ENCODE measurements around the gene KHK.
A peak's percentile ranks its signal among the peaks of the same experiment; 100 is the strongest.
"Not testable (repeated sequence)": the region's sequence is repeated elsewhere in the genome, so short reads cannot be mapped to it uniquely, and the experiment has no call there.

KHK gene

DNA sequence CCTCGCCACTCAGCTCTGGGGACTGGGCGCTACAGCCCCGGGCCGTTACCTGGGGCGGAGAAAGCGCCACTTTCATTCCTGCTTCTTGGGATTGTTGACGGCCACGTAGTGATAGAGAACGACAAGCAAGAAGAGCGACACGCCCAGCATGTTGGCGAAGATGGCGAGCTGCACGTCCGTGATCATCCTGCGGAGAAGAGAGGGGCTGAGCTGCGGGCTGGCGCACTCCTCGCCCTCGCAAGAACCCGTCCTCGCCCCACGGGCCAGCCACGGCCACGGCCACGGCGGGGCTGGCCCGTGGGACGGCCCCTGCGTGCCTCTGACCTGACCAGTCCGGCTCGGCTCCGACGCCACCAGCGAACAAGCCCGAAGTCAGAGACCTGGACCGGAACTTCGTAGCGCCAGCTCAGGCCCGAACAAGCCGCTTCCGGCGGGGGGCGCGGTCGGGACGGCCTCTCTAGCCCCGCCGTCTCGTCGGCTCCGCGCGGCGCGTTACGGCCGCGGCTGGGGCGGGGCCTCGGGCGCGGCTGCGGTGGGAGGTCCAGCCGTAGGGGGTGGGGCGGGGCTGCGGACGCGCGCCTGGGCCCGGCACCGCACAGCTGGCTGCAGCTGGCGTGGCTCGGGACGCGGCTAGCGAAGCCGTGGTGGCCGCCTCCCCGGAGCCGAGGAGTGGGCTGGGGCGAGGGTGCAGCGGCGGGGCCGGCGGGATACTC is 15.1 kb upstream of the KHK start, which contains the start of gene OST4:
TSS of gene OST4 (minus strand) at position 378 of the 713 bp plus-strand sequence.
- Mint-ChIP-seq H3K9me3 (no peaks in the 10 kb centered on the region), H3K36me3 (peaks cover 36% of the 10 kb centered on the region), H3K27ac (peak within 1 kb of the TSS; percentile 98), H3K27me3 (peaks cover 4% of the 10 kb centered on the region), H3K4me1 (peaks cover 74% of the 10 kb centered on the region), H3K4me3 (peak within 1 kb of the TSS; percentile 99)
- DNase-seq: peak; percentile 93
- CTCF ChIA-PET: interaction anchor here (1.0 to 1.6 kb wide), 3 partner anchors 10 to 110 kb away, joined by 3 to 6 read pairs (median 5); partner anchors contain the start of gene AGBL5

- Mint-ChIP-seq H3K27me3 (peaks cover 8% of the 10 kb centered on the region), H3K27ac (peak overlapping the region; percentile 85), H3K9me3 (no peaks in the 10 kb centered on the region), H3K4me1 (peaks cover 80% of the 10 kb centered on the region), H3K4me3 (peak overlapping the region; percentile 78), H3K36me3 (peaks cover 36% of the 10 kb centered on the region)
- CTCF ChIA-PET: interaction anchor here (1.1 to 1.6 kb wide), 3 partner anchors 9 to 21 kb away, joined by 4 to 6 read pairs (median 5); partner anchors contain the start of gene AGBL5
- DNase-seq: no peak
Measured at GRCh38 chr2:27071990-27072830, 14.4 kb upstream of the KHK start.

GRCh38 chr2:27072920-27073319 is 13.7 kb upstream of the KHK start:
- CTCF ChIA-PET: interaction anchor here (1.1 kb wide), 1 partner anchor 8 kb away, joined by 4 read pairs; no protein-coding TSS in a partner anchor
- H3K36me3 Mint-ChIP-seq: peaks cover 31% of the 10 kb centered on the region
- no peaks in the 10 kb centered on the region for H3K9me3 Mint-ChIP-seq
- DNase-seq: no peak
- H3K4me3 Mint-ChIP-seq: peak overlapping the region; percentile 78
- H3K27me3 Mint-ChIP-seq: peaks cover 12% of the 10 kb centered on the region
- H3K27ac Mint-ChIP-seq: peak overlapping the region; percentile 47
- H3K4me1 Mint-ChIP-seq: peaks cover 78% of the 10 kb centered on the region

GRCh38 chr2:27073782-27074181 is 12.8 kb upstream of the KHK start:
- peak overlapping the region; percentile 3 for H3K27ac Mint-ChIP-seq
- DNase-seq: no peak
- CTCF ChIA-PET: interaction anchor here (1.4 to 1.8 kb wide), 2 partner anchors 10 to 12 kb away, joined by 4 to 5 read pairs; no protein-coding TSS in a partner anchor
- peaks cover 70% of the 10 kb centered on the region for H3K4me1 Mint-ChIP-seq
- peaks cover 22% of the 10 kb centered on the region for H3K36me3 Mint-ChIP-seq
- H3K4me3 Mint-ChIP-seq: no peak overlapping the region
- peaks cover 12% of the 10 kb centered on the region for H3K27me3 Mint-ChIP-seq
- no peaks in the 10 kb centered on the region for H3K9me3 Mint-ChIP-seq

- DNase-seq: peak; percentile 69
- Mint-ChIP-seq H3K36me3 (peaks cover 10% of the 10 kb centered on the region), H3K27me3 (peaks cover 12% of the 10 kb centered on the region), H3K27ac (peak overlapping the region; percentile 90), H3K4me1 (peaks cover 58% of the 10 kb centered on the region), H3K4me3 (no peak overlapping the region), H3K9me3 (no peaks in the 10 kb centered on the region)
- CTCF ChIA-PET: interaction anchor here (1.4 to 1.8 kb wide), 2 partner anchors 9 to 11 kb away, joined by 4 to 5 read pairs; no protein-coding TSS in a partner anchor
Measured at GRCh38 chr2:27074738-27075565, 11.6 kb upstream of the KHK start.

- H3K36me3 Mint-ChIP-seq, CTCF ChIA-PET, H3K4me3 Mint-ChIP-seq, H3K9me3 Mint-ChIP-seq: not testable (repeated sequence)
- Mint-ChIP-seq H3K27me3 (peaks cover 12% of the 10 kb centered on the region), H3K27ac (peak overlapping the region; percentile 90), H3K4me1 (peaks cover 58% of the 10 kb centered on the region)
- peak; percentile 40 for DNase-seq
Measured at GRCh38 chr2:27075566-27075871, 11.1 kb upstream of the KHK start.

- no peak for DNase-seq
- H3K27me3 Mint-ChIP-seq: peaks cover 12% of the 10 kb centered on the region
- no peaks in the 10 kb centered on the region for H3K9me3 Mint-ChIP-seq
- peak overlapping the region; percentile 13 for H3K27ac Mint-ChIP-seq
- peaks cover 2% of the 10 kb centered on the region for H3K36me3 Mint-ChIP-seq
- H3K4me1 Mint-ChIP-seq: peaks cover 60% of the 10 kb centered on the region
- CTCF ChIA-PET: no interaction called here
- no peak overlapping the region for H3K4me3 Mint-ChIP-seq
Measured at GRCh38 chr2:27076323-27076722, 10.2 kb upstream of the KHK start.

DNA sequence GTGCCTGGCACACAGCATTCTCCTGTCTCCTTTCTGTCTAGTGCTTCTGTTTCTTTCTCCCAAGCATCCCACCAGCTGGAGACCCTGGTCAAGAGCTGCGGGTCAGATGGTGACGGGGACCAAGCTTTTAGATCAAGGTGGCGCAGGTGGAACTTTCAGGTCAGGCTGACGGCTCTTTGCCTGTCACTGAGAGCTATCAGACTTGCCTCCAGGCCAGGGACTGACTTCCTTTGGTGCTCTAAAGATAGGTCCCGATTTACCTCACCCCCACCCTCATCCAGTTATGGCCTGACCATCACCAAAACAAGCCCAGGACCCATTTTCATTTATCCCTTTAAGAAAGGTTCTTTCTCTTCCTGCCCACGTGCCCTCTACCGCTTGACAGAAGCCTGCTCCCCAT is 9.3 kb upstream of the KHK start:
- H3K36me3 Mint-ChIP-seq: peaks cover 2% of the 10 kb centered on the region
- no peak overlapping the region for H3K4me3 Mint-ChIP-seq
- H3K9me3 Mint-ChIP-seq: no peaks in the 10 kb centered on the region
- H3K27ac Mint-ChIP-seq: peak overlapping the region; percentile 2
- peaks cover 62% of the 10 kb centered on the region for H3K4me1 Mint-ChIP-seq
- DNase-seq: no peak
- CTCF ChIA-PET: no interaction called here
- H3K27me3 Mint-ChIP-seq: peaks cover 12% of the 10 kb centered on the region

DNA sequence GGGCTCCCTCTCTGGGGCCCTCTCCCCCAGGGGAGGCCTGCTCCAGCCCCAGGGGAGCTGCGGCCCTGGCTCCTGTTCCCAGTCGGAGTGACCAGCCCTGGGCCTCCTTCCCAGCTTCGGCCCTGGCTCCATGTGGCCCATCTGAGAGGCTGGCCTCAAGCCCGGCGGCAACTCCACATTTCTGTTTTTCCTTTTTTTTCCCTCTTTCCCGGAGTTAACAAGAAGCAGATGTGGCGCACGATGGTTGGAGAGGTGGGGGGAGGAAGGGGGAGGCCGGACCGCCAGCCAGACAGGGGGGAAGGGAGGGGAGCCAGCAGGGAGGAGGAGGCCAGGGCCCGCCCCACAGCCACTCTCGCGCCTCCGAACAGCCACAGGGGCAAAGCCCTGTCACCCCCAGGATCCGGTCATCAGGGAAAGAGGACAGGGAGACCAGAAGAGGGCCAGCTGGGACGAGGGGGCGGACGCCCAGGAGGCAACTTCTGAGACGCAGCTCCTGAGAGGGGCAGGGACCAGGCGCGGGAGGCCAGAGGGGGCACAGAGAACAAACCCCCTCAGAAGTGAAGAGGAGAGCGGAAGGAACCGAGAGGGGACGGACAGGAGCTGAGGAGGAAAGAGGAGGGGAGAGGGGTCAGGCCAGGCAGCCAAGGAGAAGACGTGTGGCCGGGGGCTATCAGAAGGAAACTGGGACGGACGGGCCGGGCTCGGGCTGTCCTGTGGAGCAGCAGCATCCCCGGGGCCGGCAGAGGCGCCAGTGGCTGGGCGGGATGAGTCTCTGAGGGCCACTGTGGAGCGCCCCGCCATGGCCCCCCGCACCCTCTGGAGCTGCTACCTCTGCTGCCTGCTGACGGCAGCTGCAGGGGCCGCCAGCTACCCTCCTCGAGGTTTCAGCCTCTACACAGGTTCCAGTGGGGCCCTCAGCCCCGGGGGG is 8.0 kb upstream of the KHK start, which contains the start of gene EMILIN1:
TSS of gene EMILIN1 (plus strand) at position 349 of the 928 bp plus-strand sequence. CDS start at position 800, 451 bp downstream.
- H3K27ac Mint-ChIP-seq: no peak within 1 kb of the TSS
- no peak for DNase-seq
- peaks cover 12% of the 10 kb centered on the region for H3K27me3 Mint-ChIP-seq
- no peaks in the 10 kb centered on the region for H3K9me3 Mint-ChIP-seq
- CTCF ChIA-PET: interaction anchor here (0.7 to 0.9 kb wide), 2 partner anchors 28 to 684 kb away, joined by 3 to 4 read pairs; no protein-coding TSS in a partner anchor
- H3K4me3 Mint-ChIP-seq: no peak within 1 kb of the TSS
- H3K36me3 Mint-ChIP-seq: peaks cover 2% of the 10 kb centered on the region
- H3K4me1 Mint-ChIP-seq: peaks cover 56% of the 10 kb centered on the region

- H3K27ac Mint-ChIP-seq: peak overlapping the region; percentile 82
- H3K4me3 Mint-ChIP-seq: no peak overlapping the region
- no peak for DNase-seq
- peaks cover 12% of the 10 kb centered on the region for H3K27me3 Mint-ChIP-seq
- peaks cover 52% of the 10 kb centered on the region for H3K4me1 Mint-ChIP-seq
- H3K36me3 Mint-ChIP-seq: peaks cover 2% of the 10 kb centered on the region
- no peaks in the 10 kb centered on the region for H3K9me3 Mint-ChIP-seq
- CTCF ChIA-PET: interaction anchor here (0.7 to 0.9 kb wide), 2 partner anchors 29 to 697 kb away, joined by 3 to 4 read pairs; no protein-coding TSS in a partner anchor
Measured at GRCh38 chr2:27079233-27080139, 7.1 kb upstream of the KHK start.

DNA sequence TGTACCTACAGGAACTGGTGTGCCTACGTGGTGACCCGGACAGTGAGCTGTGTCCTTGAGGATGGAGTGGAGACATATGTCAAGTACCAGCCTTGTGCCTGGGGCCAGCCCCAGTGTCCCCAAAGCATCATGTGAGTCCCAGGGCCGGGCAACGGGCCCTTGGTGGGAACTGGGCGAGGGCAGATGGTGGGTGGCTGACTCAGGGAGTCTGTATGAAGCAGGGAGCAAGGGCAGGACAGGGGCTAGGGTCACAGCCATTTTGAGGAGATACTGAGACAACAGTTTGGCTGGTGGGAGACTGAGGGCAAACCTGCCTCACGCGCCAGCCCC is 6.5 kb upstream of the KHK start:
- peaks cover 2% of the 10 kb centered on the region for H3K36me3 Mint-ChIP-seq
- DNase-seq: no peak
- peak overlapping the region; percentile 82 for H3K27ac Mint-ChIP-seq
- H3K4me3 Mint-ChIP-seq: no peak overlapping the region
- H3K9me3 Mint-ChIP-seq: no peaks in the 10 kb centered on the region
- peaks cover 52% of the 10 kb centered on the region for H3K4me1 Mint-ChIP-seq
- CTCF ChIA-PET: interaction anchor here (0.7 kb wide), 1 partner anchor 697 kb away, joined by 3 read pairs; no protein-coding TSS in a partner anchor
- H3K27me3 Mint-ChIP-seq: peaks cover 12% of the 10 kb centered on the region

DNA sequence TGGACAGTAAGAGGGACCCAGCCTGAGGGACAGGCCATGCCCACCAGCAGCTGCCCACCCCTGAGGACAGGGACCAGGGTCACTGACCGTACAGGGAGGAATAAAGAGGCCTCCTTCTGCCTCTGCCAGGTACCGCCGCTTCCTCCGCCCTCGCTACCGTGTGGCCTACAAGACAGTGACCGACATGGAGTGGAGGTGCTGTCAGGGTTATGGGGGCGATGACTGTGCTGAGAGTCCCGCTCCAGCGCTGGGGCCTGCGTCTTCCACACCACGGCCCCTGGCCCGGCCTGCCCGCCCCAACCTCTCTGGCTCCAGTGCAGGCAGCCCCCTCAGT is 6.0 kb upstream of the KHK start:
- peak overlapping the region; percentile 70 for H3K4me3 Mint-ChIP-seq

More for the DNA sequence above, 6.0 kb upstream of the KHK start:
- Mint-ChIP-seq H3K4me1 (peaks cover 52% of the 10 kb centered on the region), H3K9me3 (no peaks in the 10 kb centered on the region), H3K27ac (peak overlapping the region; percentile 98), H3K27me3 (peaks cover 12% of the 10 kb centered on the region), H3K36me3 (peaks cover 5% of the 10 kb centered on the region)
- CTCF ChIA-PET: interaction anchor here (1.0 to 3.2 kb wide), 3 partner anchors 8 to 30 kb away, joined by 4 to 21 read pairs (median 5); partner anchors contain the start of genes AGBL5 and OST4
- DNase-seq: no peak
